K562 (cell line): ENCODE results near the gene KNSTRN. TPM values are rescaled to one million over a fixed set of nuclear protein-coding genes. Genes with fewer than 3 reads are reported as not detected.

ENCODE experiments used
- ADNP ChIP-seq: fragments of 200-800 bp; sonication (Bioruptor generic); IDR thresholded peaks from 2 replicates; pipeline ENCODE4 v1.6.1; 2016; ENCODE audit warnings: missing genetic modification characterization, missing compliant biosample characterization
- ARID1B ChIP-seq: fragments of 450-650 bp; IDR thresholded peaks from 2 replicates; pipeline ENCODE4 v1.6.1; 2016; ENCODE audit warnings: antibody characterized with exemption, mild to moderate bottlenecking, inconsistent platforms
- BCL6 ChIP-seq: fragments of 250-450 bp; sonication (Bioruptor Pico); IDR thresholded peaks from 2 replicates; pipeline ENCODE4 v1.4.0; 2020
- BRCA1 ChIP-seq, 2 experiments: fragments of 450-650 bp in 1 of 2; sonication (generic) in 1 of 2; formaldehyde crosslinking in 1 of 2; IDR thresholded peaks; 2 replicates each; pipeline versions ENCODE4 v1.5.0 to v1.6.1; 2017 to 2020; ENCODE audit warnings: mild to moderate bottlenecking in 1 of 2, missing genetic modification reagents in 1 of 2
- FOXK1 ChIP-seq: sonication (generic); formaldehyde crosslinking; IDR thresholded peaks from 2 replicates; pipeline ENCODE4 v1.8.0; 2022; ENCODE audit warnings: missing genetic modification reagents, mild to moderate bottlenecking, borderline replicate concordance
- JUN ChIP-seq, 2 experiments: sonication (generic) in 1 of 2; formaldehyde crosslinking in 1 of 2; IDR thresholded peaks; 2 replicates each; pipeline versions ENCODE4 v1.6.1 to v1.8.0; 2012 to 2022; ENCODE audit warnings: borderline replicate concordance in 2 of 2, mild to moderate bottlenecking in 2 of 2, improper control_type of control experiment in 1 of 2, low read depth in 1 of 2, low read length in 1 of 2, missing genetic modification reagents in 1 of 2
- MCM2 ChIP-seq: fragments of 450-650 bp; IDR thresholded peaks from 2 replicates; pipeline ENCODE4 v1.6.1; 2017; ENCODE audit warnings: low read depth, mild to moderate bottlenecking
- NFIC ChIP-seq: fragments of 450-650 bp; IDR thresholded peaks from 2 replicates; pipeline ENCODE4 v1.6.1; 2017; ENCODE audit warnings: mild to moderate bottlenecking, inconsistent platforms
- XRCC5 ChIP-seq: fragments of 200-400 bp; formaldehyde crosslinking; IDR thresholded peaks from 2 replicates; pipeline ENCODE4 v1.6.1; 2017; ENCODE audit warnings: low read depth, mild to moderate bottlenecking, low read length
- ZKSCAN3 ChIP-seq: fragments of 250-450 bp; sonication (Bioruptor Pico); IDR thresholded peaks from 2 replicates; pipeline ENCODE4 v1.4.0; 2020
- polyA plus RNA-seq, 8 experiments: library from polyadenylated mRNA; depleted of rRNA in 4 of 8; stranded (reverse) in 5 of 8; unstranded in 3 of 8; fragments of >200 nt; fragmentation: Nextera tagmentation in 2 of 8; fragmentation: Illumina TruSeq in 1 of 8; extraction: Ambion mirVana in 2 of 8; extraction: Trizol in 1 of 8; gene quantifications; 2 replicates each; pipeline versions ENCODE4 v1.2.1 to v1.2.3, GENCODE V29; 2011 to 2014; ENCODE audit warnings: inconsistent platforms in 1 of 8, missing spikeins in 1 of 8
- total RNA-seq, 7 experiments: library from RNA; depleted of rRNA in 6 of 7; stranded (reverse); fragments of >200 nt in 6 of 7; fragmentation: Illumina TruSeq in 2 of 7; extraction: Trizol in 2 of 7; gene quantifications; 2 replicates each; pipeline versions ENCODE4 v1.2.1 to v1.2.3, GENCODE V29; 2011 to 2021; ENCODE audit warnings: low replicate concordance in 1 of 7
- TF ChIP-seq, protein P1 (sequence below): fragments of 250-450 bp; sonication (Bioruptor Pico); IDR thresholded peaks from 2 replicates; pipeline ENCODE4 v1.4.0; 2020
- TF ChIP-seq, protein P2 (sequence below): sonication (generic); formaldehyde crosslinking; IDR thresholded peaks from 2 replicates; pipeline ENCODE4 v1.8.1; 2023; ENCODE audit warnings: missing genetic modification reagents, mild to moderate bottlenecking, borderline replicate concordance
- TF ChIP-seq, protein P3 (sequence below): fragments of 450-650 bp; IDR thresholded peaks from 2 replicates; pipeline ENCODE4 v1.6.1; 2014; ENCODE audit warnings: low read depth, mild to moderate bottlenecking, moderate library complexity, borderline replicate concordance
- TF ChIP-seq, protein P4 (sequence below): fragments of 250-450 bp; sonication (Bioruptor Pico); IDR thresholded peaks from 2 replicates; pipeline ENCODE4 v1.5.0; 2021; ENCODE audit warnings: mild to moderate bottlenecking, borderline replicate concordance
- TF ChIP-seq, protein P5 (sequence below): fragments of 200-800 bp; sonication (Bioruptor generic); IDR thresholded peaks from 2 replicates; pipeline ENCODE4 v1.6.1; 2017; ENCODE audit warnings: missing genetic modification characterization, missing compliant biosample characterization

KNSTRN gene
- total and polyA plus RNA-seq, 9 of the 15 experiments (the other 6 are each of a cell fraction or from before 2014, with no cell fraction given), result 48.7 to 88.2 (median 66.3) TPM

DNA sequence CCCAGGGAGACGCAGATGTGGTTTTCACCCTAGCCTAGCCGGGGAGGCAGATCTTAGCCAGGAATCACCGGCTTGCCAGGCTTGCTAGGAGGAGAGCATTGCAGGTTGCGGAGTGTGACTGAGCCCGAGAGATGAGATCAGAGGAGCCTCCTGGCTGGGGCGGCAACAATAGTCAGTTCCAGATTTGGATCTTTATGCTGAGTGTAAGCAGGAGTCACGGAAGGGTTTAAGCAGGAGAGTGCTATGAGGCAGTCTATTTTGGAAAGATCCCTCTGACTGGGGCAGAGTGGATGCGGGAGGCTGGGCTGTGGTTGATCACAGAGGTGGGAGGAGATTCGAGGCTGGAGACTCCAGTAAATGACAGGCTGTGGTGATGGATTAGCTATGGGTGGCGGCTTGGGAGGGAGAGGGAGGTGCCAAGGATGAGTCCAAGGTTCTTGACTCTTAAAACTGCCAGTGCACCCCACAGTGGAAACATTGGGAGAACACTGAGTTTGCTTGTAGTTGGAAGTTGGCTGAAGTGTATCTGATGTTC is 47.8 kb downstream of the KNSTRN start (continued):
- TF ChIP-seq, protein P1, sequence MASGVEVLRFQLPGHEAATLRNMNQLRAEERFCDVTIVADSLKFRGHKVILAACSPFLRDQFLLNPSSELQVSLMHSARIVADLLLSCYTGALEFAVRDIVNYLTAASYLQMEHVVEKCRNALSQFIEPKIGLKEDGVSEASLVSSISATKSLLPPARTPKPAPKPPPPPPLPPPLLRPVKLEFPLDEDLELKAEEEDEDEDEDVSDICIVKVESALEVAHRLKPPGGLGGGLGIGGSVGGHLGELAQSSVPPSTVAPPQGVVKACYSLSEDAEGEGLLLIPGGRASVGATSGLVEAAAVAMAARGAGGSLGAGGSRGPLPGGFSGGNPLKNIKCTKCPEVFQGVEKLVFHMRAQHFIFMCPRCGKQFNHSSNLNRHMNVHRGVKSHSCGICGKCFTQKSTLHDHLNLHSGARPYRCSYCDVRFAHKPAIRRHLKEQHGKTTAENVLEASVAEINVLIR, result no peak
- TF ChIP-seq BRCA1 (IDR thresholded peaks at IDR 0.05), result no peak
- TF ChIP-seq BRCA1 (CRISPR knock-in tag; IDR thresholded peaks at IDR 0.05), result no peak
- peak; percentile 56; the same call in 1 of the 2 replicates for TF ChIP-seq ARID1B
- TF ChIP-seq, protein P2, sequence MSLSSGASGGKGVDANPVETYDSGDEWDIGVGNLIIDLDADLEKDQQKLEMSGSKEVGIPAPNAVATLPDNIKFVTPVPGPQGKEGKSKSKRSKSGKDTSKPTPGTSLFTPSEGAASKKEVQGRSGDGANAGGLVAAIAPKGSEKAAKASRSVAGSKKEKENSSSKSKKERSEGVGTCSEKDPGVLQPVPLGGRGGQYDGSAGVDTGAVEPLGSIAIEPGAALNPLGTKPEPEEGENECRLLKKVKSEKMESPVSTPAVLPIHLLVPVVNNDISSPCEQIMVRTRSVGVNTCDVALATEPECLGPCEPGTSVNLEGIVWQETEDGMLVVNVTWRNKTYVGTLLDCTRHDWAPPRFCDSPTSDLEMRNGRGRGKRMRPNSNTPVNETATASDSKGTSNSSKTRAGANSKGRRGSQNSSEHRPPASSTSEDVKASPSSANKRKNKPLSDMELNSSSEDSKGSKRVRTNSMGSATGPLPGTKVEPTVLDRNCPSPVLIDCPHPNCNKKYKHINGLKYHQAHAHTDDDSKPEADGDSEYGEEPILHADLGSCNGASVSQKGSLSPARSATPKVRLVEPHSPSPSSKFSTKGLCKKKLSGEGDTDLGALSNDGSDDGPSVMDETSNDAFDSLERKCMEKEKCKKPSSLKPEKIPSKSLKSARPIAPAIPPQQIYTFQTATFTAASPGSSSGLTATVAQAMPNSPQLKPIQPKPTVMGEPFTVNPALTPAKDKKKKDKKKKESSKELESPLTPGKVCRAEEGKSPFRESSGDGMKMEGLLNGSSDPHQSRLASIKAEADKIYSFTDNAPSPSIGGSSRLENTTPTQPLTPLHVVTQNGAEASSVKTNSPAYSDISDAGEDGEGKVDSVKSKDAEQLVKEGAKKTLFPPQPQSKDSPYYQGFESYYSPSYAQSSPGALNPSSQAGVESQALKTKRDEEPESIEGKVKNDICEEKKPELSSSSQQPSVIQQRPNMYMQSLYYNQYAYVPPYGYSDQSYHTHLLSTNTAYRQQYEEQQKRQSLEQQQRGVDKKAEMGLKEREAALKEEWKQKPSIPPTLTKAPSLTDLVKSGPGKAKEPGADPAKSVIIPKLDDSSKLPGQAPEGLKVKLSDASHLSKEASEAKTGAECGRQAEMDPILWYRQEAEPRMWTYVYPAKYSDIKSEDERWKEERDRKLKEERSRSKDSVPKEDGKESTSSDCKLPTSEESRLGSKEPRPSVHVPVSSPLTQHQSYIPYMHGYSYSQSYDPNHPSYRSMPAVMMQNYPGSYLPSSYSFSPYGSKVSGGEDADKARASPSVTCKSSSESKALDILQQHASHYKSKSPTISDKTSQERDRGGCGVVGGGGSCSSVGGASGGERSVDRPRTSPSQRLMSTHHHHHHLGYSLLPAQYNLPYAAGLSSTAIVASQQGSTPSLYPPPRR (CRISPR knock-in tag), result no peak
- peak; percentile 33; the same call in 1 of the 2 replicates for TF ChIP-seq XRCC5
- no peak for TF ChIP-seq ZKSCAN3 (CRISPR knock-in tag)
- TF ChIP-seq, protein P3, sequence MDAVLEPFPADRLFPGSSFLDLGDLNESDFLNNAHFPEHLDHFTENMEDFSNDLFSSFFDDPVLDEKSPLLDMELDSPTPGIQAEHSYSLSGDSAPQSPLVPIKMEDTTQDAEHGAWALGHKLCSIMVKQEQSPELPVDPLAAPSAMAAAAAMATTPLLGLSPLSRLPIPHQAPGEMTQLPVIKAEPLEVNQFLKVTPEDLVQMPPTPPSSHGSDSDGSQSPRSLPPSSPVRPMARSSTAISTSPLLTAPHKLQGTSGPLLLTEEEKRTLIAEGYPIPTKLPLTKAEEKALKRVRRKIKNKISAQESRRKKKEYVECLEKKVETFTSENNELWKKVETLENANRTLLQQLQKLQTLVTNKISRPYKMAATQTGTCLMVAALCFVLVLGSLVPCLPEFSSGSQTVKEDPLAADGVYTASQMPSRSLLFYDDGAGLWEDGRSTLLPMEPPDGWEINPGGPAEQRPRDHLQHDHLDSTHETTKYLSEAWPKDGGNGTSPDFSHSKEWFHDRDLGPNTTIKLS, result no peak
- TF ChIP-seq JUN (IDR thresholded peaks at IDR 0.05; ENCODE audit: borderline replicate concordance, low read depth, low read length), result no peak
- TF ChIP-seq JUN (CRISPR knock-in tag; IDR thresholded peaks at IDR 0.05; ENCODE audit: borderline replicate concordance), result no peak
- TF ChIP-seq ADNP (tag), result no peak
- no peak for TF ChIP-seq FOXK1 (CRISPR knock-in tag)
- TF ChIP-seq, protein P4, sequence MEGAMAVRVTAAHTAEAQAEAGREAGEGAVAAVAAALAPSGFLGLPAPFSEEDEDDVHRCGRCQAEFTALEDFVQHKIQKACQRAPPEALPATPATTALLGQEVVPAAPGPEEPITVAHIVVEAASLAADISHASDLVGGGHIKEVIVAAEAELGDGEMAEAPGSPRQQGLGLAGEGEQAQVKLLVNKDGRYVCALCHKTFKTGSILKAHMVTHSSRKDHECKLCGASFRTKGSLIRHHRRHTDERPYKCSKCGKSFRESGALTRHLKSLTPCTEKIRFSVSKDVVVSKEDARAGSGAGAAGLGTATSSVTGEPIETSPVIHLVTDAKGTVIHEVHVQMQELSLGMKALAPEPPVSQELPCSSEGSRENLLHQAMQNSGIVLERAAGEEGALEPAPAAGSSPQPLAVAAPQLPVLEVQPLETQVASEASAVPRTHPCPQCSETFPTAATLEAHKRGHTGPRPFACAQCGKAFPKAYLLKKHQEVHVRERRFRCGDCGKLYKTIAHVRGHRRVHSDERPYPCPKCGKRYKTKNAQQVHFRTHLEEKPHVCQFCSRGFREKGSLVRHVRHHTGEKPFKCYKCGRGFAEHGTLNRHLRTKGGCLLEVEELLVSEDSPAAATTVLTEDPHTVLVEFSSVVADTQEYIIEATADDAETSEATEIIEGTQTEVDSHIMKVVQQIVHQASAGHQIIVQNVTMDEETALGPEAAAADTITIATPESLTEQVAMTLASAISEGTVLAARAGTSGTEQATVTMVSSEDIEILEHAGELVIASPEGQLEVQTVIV (CRISPR knock-in tag), result no peak
- TF ChIP-seq, protein P5, sequence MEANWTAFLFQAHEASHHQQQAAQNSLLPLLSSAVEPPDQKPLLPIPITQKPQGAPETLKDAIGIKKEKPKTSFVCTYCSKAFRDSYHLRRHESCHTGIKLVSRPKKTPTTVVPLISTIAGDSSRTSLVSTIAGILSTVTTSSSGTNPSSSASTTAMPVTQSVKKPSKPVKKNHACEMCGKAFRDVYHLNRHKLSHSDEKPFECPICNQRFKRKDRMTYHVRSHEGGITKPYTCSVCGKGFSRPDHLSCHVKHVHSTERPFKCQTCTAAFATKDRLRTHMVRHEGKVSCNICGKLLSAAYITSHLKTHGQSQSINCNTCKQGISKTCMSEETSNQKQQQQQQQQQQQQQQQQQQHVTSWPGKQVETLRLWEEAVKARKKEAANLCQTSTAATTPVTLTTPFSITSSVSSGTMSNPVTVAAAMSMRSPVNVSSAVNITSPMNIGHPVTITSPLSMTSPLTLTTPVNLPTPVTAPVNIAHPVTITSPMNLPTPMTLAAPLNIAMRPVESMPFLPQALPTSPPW (CRISPR knock-in tag), result no peak; the same call in 1 of the 2 replicates
- no peak for TF ChIP-seq NFIC
- TF ChIP-seq BCL6, result no peak
- no peak for TF ChIP-seq MCM2
